ENCODE results near the gene MSANTD1.
A peak's percentile ranks its signal among the peaks of the same experiment; 100 is the strongest.

The MSANTD1 gene

GRCh38 chr4:3305610-3306371 lies 56.8 kb downstream of the MSANTD1 start:
- TF ChIP-seq ISL1 (CRISPR knock-in tag; IDR thresholded peaks at IDR 0.05): no peak
- no peak for TF ChIP-seq ZFP3 (CRISPR knock-in tag; IDR thresholded peaks at IDR 0.05)
- TF ChIP-seq ZNF8 (CRISPR knock-in tag; IDR thresholded peaks at IDR 0.05): no peak
- no peak for TF ChIP-seq RARB (CRISPR knock-in tag; IDR thresholded peaks at IDR 0.05)
- ATAC-seq: peak; percentile 33; the same call in 1 of the 3 replicates

Data from SK-N-SH treated with all-trans-retinoic acid at 6 μM for 48 hours (cell line).